Measurements from ENCODE around the gene CABLES2. TPM values are rescaled to one million over a fixed set of nuclear protein-coding genes. Genes with fewer than 3 reads are reported as not detected.

Gene CABLES2
- total RNA-seq, 2 donors from 2014 or later = 1.6 to 2.6 TPM

DNA sequence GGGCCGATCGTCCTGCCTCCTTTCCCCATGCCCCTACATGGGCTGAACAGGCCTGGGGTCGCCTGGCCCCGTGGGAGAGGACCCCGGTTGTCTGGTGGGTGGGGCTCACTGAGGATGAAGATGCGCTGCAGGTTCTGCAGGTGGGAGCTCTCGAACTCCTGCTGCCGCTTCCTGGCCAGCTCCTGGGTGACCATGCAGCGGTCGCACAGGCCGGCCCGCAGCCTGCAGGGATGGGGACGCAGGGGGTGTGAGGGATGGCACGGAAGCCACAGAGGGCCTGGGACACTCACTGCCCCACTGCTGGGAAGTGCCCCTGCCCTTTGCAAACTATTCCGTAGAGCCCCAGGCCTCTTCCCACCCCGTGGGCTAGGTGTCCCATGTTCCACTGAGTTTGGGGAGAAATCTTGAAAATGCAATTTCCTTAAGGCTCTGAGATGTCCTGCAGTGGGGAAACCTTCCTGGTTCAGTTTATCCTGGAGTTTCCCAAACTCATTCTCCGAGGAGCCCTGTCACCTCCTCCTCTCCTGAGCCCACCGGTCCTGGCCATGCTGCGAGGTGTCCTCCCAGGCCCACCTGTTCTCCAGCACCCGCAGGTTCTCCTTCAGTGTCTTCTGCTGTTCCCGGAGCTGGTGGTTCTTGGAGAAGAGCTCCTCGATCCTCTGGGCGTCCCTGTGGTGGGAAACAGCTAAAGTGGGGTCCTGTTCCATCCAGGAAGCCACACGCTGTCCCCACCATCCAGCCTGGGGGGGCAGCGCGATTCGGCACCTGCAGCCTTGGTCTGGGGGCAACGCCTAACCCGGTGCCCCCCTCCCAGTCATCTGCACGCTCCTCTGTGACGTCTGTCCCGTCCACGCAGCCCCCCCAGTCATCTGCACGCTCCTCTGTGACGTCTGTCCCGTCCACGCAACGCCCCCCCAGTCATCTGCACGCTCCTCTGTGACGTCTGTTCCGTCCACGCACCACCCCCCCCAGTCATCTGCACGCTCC, 9.9 kb upstream of the CABLES2 start:
- intact Hi-C loops (cut with DNase I) = no loop called here
- Histone ChIP-seq H3K27ac (no peak overlapping the region), H3K9me3 (no peaks in the 10 kb centered on the region), H3K27me3 (no peaks in the 10 kb centered on the region), H3K4me3 (no peak overlapping the region), H3K4me1 (peaks cover 2% of the 10 kb centered on the region), H3K36me3 (replicated peaks in 1 of 2; ENCODE audit: insufficient read depth in 1 of 2, low read depth in 2 of 2) (no peaks in the 10 kb centered on the region)
- TF ChIP-seq POLR2A (IDR thresholded peaks at IDR 0.05) = no peak
- TF ChIP-seq, protein P1, sequence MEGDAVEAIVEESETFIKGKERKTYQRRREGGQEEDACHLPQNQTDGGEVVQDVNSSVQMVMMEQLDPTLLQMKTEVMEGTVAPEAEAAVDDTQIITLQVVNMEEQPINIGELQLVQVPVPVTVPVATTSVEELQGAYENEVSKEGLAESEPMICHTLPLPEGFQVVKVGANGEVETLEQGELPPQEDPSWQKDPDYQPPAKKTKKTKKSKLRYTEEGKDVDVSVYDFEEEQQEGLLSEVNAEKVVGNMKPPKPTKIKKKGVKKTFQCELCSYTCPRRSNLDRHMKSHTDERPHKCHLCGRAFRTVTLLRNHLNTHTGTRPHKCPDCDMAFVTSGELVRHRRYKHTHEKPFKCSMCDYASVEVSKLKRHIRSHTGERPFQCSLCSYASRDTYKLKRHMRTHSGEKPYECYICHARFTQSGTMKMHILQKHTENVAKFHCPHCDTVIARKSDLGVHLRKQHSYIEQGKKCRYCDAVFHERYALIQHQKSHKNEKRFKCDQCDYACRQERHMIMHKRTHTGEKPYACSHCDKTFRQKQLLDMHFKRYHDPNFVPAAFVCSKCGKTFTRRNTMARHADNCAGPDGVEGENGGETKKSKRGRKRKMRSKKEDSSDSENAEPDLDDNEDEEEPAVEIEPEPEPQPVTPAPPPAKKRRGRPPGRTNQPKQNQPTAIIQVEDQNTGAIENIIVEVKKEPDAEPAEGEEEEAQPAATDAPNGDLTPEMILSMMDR (IDR thresholded peaks at IDR 0.05) = no peak
- WGBS, 2 donors = 87 to 88% methylated on average over 40 to 42 of the region's 43 CpGs
- DNase-seq (no peak), ATAC-seq (no peak)

DNA sequence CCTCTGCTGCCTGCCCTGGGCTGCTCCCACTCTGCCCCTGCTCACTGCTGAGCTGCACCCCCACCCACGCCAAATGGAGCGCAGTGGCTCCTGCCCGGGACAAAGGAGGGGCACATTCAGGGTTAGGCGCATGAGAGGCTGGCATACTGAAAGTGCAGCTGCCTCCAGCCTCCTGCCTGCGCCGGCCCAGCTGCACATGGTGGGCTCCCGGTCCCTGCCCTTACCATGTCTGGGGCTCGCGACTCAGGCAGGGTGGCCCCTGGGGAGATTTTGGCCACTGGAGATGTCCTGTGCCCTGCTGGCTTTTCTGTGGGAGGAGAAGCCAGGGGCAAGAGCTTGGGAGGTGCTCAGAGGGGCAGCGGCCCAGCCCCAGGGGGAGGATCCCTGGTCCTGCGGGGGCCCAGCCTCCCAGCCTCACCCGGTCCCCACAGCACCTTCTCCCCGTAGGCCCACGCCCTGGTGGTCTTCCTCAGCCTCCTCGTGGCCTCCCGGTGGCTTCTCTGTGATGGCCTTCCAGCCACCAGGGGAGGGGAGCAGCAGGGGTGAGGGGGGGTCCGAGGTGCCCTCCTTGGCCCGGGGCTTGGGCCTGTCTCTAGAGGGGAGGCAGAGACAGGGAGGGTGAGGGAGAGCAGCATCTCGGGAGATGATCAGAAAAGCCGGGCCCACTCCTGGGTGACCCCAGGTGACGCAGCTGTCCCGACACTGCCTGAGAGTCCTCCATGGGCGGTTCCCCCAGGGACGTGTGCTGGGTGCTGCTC, 8.4 kb upstream of the CABLES2 start:
- Histone ChIP-seq H3K27ac (no peak overlapping the region), H3K4me3 (no peak overlapping the region), H3K36me3 (replicated peaks in 1 of 2; ENCODE audit: insufficient read depth in 1 of 2, low read depth in 2 of 2) (no peaks in the 10 kb centered on the region), H3K27me3 (no peaks in the 10 kb centered on the region), H3K4me1 (peaks cover 7% of the 10 kb centered on the region), H3K9me3 (no peaks in the 10 kb centered on the region)
- TF ChIP-seq, protein P1 (IDR thresholded peaks at IDR 0.05) = no peak
- no peak for TF ChIP-seq POLR2A (IDR thresholded peaks at IDR 0.05)
- intact Hi-C loops (cut with DNase I) = no loop called here
- no peak for ATAC-seq
- no peak for DNase-seq
- 81 to 89% methylated on average over 7 to 15 of the region's 24 CpGs for WGBS, 2 donors

DNA sequence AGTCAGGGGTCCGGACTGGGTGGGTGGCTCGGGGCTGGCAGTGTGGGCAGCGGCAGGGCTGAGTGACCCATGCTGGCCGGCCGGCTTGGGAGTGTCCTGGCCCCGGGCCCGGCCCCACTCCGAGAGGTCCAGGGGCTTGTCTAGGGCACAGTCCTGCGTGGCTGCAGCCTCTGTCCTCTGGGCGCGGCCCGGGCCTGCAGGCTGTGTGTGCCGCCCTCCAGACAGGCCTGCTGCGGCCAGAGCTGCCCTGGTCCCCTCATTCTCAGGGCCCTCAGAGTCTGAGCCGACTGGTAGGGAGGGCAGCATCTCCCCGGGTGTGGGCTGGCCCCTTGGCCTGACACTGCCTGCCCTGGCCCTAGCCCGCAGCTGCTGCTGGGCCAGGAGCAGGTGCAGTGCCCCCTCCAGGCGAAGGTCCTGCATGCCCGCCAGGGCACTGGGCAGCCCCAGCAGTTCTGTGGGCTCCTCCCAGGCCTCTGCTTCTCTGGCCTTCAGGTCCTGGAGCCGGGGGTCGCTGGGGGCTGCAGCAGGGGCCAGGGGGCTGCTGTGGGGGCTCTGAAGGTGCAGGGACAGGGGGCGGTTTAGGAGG, 6.9 kb upstream of the CABLES2 start:
- no peak overlapping the region for H3K27ac ChIP-seq
- H3K9me3 ChIP-seq = no peaks in the 10 kb centered on the region
- H3K4me1 ChIP-seq = peaks cover 22% of the 10 kb centered on the region
- H3K36me3 ChIP-seq (replicated peaks in 1 of 2; ENCODE audit: insufficient read depth in 1 of 2, low read depth in 2 of 2) = no peaks in the 10 kb centered on the region
- intact Hi-C loops (cut with DNase I) = no loop called here
- DNase-seq (no peak), ATAC-seq (no peak)
- H3K27me3 ChIP-seq = no peaks in the 10 kb centered on the region
- WGBS, 2 donors = 90% methylated on average over 20 of the region's 22 CpGs; no CpG with 5 or more reads in 1 of the 2 donors
- no peak overlapping the region for H3K4me3 ChIP-seq
- TF ChIP-seq, protein P1 (IDR thresholded peaks at IDR 0.05) = no peak
- TF ChIP-seq POLR2A (IDR thresholded peaks at IDR 0.05) = no peak

DNA sequence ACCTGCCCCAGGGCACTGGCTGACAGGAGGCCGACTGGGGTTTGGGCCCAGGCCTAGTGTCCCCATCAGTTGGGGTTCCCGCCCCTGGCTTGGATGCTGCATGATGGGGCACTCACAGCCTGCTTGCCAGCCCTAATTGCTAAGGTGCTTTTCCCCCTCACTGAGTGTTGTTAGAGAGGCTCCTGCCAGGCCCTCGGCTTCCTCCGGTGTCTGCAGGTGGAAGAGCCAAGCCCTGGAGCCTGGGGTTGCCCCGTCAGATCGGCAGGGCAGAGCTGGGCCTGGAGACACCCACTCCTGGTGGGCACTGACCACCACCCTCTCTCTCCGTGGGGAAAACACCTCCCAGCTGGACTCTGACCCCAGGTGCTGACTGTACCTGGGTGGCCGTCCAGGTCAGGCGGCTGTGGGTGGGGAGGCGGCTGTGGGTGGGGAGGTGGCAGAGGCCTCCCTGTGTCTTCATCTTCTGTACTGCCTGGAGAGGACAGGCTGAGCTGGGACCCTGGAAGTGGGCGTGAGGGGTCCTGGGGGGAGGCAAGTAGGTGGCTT, 6.0 kb upstream of the CABLES2 start:
- TF ChIP-seq POLR2A (IDR thresholded peaks at IDR 0.05) = no peak
- TF ChIP-seq, protein P1 (IDR thresholded peaks at IDR 0.05) = no peak
- no peaks in the 10 kb centered on the region for H3K27me3 ChIP-seq
- ATAC-seq (no peak), DNase-seq (no peak)
- WGBS, 2 donors = 73 to 81% methylated on average over 4 to 11 of the region's 11 CpGs
- no peaks in the 10 kb centered on the region for H3K9me3 ChIP-seq
- H3K4me1 ChIP-seq = peaks cover 22% of the 10 kb centered on the region
- intact Hi-C loops (cut with DNase I) = no loop called here
- H3K4me3 ChIP-seq = no peak overlapping the region
- H3K27ac ChIP-seq = no peak overlapping the region
- no peaks in the 10 kb centered on the region for H3K36me3 ChIP-seq (replicated peaks in 1 of 2; ENCODE audit: insufficient read depth in 1 of 2, low read depth in 2 of 2)
